Measurements from ENCODE around the gene STAC. TPM values are rescaled to one million over a fixed set of nuclear protein-coding genes. Genes with fewer than 3 reads are reported as not detected.
"Not testable (repeated sequence)": the region's sequence is repeated elsewhere in the genome, so short reads cannot be mapped to it uniquely, and the experiment has no call there.

Gene STAC
- total RNA-seq, 2 donors from 2014 or later: 2.7 to 6.5 TPM

DNA sequence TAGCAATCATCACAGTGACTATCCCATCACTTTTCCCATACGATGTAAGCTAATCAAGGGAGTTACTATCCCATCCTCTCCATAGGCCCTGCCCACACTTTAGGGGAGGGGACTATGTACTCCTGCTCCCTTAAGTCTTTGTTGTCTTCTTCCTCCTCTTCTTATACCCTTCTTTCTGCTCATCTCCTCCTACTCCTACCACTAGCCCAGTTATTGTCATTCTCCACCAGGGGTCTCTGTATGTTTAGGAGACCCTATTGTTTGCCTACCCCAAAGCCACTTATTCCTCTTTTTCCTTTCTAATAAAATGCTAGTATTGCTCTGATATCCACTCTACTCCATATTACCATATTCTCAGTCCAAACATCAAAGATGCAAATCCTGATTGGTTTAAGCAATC lies 27.8 kb downstream of the STAC start:
- DNase-seq (ENCODE audit: low spot score): no peak
- intact Hi-C loops (cut with DNase I): no loop called here

DNA sequence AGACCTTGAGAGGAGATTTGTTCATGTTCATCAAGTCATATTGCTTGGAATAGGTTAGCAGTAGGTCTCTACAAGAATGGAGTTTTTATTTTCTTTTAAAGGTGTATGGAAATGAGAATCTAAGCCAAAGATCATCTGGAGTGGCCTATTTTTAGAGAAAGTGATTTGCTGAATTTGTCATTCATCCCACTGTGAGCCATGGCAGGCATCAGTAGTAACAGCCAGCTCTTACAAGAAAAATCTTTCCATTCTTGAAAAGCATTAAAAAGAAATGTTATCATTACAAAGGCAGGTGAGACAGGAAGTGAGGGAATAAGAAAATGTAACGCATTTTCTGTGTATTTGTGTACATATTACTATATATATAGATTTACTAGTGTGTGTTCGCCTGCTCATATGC lies 29.6 kb downstream of the STAC start:
- intact Hi-C loops (cut with DNase I): no loop called here
- no peak for DNase-seq (ENCODE audit: low spot score)

DNA sequence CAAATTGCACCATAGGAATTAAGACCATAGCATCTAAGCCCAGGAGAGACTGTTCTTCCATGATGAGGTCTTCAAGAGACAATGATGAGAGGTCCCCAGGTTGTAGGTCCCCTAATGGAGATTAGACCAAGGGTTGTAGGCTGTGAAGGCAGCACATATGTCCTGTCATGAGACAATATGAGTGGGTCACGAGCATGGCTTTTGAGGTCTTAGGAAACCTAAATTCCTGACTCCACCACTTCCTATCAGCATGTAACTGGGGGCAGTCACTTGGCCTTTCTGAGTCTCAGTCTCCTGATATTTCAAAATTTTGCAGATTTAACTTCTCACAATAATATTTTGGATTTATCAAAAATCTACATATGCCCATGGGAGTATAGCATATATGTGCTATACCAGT lies 31.3 kb downstream of the STAC start:
- intact Hi-C loops (cut with DNase I): no loop called here
- DNase-seq (ENCODE audit: low spot score): no peak

DNA sequence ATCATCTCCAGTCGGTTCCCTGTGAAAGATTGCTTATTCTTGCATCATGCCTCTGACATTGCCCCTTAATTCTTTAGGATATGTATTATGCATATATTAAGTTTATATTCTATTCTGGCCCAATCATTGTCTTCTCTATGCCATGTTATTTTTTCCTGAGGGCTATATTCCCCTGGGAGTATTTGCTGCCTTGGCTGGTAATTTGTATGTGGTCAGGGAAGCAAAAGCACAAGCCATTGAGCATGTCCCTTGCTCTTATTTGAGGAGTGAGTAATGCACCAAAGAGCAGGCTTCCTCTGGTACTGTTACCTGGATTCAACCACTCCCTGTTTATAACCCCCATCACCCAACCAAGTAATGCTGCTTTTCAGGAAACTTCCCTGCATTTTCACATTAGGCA lies 36.3 kb downstream of the STAC start:
- intact Hi-C loops (cut with DNase I): no loop called here
- no peak for DNase-seq (ENCODE audit: low spot score)

DNA sequence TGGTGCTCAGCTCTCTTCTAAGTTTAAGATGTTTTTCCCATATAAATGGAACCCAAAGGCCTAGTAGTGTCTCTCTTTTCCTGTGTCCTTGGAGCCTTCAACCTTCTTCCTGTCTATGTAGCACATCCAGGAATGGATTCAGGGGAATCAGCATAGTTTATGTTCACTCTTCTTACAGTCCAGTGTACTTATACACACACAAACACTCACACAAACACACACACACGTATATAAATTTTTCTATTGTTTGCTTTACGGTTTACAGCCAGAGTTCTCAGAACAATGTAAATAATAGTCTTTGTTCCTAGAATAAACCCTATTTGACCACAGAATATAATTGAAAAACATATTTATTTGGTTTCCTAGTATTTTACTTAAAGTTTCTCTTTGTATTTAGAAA lies 36.9 kb downstream of the STAC start:
- no peak for DNase-seq (ENCODE audit: low spot score)
- intact Hi-C loops (cut with DNase I): no loop called here

DNA sequence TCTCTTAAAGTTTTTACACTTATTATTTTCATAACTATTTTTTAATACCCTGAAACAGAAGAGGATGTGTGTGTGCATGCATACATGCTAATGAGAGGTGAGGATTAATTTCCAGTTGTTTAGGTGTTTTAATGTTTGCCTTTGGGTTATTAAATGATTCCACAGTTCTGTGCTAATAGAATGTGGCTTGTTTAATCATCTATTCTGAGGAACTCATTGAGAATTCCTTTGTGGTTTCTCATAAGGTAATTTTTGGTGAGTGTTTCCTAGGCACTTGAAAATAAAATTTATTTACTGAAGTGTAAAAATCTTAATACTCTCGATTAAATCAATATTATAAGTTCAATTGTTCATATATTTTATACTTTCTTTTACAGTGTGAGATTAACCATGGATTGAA lies 38.0 kb downstream of the STAC start:
- no peak for DNase-seq (ENCODE audit: low spot score)
- intact Hi-C loops (cut with DNase I): no loop called here

DNA sequence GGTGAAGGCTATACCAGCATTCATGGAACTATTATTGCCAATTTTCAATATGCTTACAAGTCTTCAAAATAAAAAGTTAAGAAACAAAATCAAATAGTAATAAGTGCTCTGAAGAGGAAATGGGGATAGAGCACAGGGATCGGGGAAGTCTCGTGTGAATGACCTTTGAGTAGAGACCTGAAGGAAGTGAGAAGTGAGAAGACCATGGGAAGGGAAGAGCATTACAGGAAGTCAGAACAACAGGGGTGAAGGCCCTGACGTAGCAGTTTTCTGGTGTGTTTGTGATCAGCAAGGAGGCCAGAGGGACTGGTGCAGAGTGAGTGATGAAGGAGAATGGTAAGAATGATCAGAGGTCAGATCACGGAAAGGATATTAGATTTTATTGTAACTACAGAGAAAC lies 48.1 kb downstream of the STAC start:
- intact Hi-C loops (cut with DNase I): no loop called here
- DNase-seq (ENCODE audit: low spot score): no peak

DNA sequence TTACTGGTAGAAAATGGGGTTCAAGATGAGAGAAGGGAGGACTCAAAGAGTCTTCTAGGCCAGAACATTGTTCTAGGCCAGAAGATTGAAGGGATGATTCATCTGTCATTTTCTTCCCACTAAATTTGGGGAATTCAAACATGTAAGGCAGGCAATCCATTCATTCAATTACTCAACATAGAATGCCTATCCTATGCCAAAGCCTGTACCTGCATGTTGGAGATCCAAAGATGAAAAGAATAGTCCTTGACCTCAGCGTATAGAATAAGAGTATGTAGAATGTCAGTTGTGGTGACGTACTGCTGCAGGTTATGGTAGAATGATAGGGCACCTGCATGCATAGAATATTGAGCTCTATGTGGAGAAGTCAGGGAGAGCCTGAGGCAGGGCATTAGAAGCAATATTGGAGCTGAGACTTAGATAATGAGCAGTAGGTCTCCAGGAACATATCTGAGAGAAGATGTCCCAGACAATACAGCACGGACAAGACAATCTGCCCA lies 49.7 kb downstream of the STAC start:
- intact Hi-C loops (cut with DNase I): no loop called here

DNA sequence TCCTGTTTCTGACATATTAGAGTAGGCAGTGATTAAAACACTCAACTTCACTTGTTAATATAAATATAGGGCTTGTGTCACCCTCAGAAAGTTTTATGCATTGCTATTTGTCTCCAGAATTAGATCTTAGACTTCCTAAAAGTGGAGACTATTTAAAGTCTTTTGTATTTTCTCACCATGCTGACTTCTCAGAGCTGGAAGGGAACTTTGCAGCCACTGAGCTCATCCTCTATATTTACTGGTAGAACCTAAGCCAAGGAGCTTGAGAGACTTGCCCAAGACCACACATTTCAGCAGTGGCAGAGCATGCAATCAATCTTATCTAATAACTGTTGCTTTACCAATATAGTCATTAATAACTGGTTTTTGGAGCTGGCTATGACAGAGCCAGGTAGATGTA lies 53.2 kb downstream of the STAC start:
- no peak for DNase-seq (ENCODE audit: low spot score)
- intact Hi-C loops (cut with DNase I): no loop called here

More for the DNA sequence above, 49.7 kb downstream of the STAC start:
- DNase-seq (ENCODE audit: low spot score): no peak

DNA sequence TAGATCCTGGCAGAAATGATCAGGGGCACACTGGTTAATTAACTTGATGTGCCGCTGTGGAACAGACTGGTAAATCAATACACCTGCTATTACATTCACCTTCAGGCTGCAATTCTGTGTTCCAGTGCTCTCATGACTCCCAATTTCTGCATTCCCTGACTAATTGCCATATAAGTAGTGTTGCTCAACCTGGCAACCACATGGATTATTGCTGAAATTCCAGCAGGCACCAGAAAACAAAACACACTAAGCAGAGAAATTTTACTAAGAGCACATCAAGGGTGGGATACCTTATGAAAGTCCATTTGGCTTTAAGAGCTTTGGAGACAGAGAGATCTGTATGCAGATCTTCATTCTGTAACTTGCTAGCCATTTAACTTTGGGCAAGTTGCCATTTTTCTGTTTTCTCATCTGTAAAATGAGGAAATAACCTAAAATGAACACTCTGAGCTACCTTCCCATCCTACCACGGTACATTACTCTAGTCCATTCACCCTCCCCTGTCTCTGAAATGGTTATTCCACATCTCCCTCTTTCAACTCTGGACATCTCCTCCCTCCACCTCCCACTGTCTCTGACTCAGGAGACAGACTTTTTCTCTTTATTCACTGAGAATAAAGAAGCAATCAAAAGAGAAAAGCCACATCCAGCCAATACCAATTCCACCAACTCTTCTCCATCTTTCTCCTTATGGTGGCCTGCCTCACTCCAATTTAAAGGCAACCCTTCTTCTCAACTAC lies 54.6 kb downstream of the STAC start:
- intact Hi-C loops (cut with DNase I): no loop called here
- DNase-seq (ENCODE audit: low spot score): no peak

DNA sequence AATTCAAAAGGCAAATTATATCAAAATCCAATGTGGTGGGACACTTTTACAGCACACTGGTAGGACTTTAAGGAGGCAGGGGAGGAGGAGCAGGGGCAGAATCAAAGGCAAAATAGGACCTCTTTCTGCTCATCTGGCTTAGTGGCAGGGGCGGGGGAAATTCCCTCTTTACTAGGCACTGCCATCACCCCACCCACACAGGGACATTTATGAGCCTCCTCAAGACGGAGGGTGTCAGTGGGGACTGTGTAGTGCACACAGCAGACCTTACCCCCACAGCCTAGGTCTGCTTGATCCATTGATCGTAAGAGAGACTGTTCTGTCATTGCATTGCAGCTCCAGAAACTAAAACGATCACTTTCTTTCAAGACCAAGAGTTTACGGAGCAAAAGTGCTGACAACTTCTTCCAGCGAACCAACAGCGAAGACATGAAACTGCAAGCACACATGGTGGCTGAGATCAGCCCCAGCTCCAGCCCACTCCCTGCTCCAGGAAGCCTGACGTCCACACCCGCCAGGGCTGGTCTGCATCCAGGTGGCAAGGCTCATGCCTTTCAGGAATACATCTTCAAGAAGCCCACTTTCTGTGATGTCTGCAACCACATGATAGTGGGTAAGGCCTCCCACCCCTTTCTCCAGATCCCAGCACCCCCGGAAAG lies 62.9 kb downstream of the STAC start:
- DNase-seq (ENCODE audit: low spot score): no peak
- intact Hi-C loops (cut with DNase I): no loop called here

DNA sequence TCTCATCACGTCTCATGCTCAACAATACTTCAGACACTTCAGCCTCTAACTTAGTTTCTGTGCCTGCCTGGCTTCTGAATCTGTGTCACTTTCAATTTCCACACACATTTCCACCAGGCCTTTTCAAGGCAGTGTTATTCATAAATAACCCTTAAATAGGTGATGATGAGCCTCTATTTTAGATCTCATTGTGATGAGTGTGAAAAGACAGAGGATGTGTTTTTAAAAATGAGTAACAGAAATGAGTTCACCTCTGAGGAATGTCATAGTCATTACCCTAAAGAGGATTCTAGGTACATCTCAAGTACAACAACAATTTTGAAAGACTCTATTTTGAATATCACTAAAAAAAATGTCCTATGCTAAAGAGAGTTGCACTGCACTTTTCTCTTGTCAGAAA lies 64.6 kb downstream of the STAC start:
- DNase-seq (ENCODE audit: low spot score): no peak
- intact Hi-C loops (cut with DNase I): no loop called here

DNA sequence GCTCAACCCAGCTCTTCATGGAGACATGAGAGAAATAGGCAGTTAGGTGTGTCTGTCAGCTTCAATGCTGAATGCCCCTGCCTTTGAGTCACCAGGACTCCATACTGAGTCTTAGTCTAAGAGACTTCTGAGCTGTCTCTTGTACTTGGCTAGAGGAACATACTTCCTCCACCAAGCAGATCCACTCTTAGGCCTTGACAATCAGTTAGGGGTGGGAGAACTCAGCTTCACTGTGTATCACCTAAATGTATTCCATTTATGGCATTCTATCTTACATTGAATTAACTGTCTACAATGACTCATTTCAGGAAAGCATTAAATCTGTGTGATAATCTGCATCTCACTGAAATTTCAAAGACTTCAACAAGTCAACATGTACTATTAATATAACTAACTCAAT lies 66.0 kb downstream of the STAC start:
- no peak for DNase-seq (ENCODE audit: low spot score)
- intact Hi-C loops (cut with DNase I): no loop called here

DNA sequence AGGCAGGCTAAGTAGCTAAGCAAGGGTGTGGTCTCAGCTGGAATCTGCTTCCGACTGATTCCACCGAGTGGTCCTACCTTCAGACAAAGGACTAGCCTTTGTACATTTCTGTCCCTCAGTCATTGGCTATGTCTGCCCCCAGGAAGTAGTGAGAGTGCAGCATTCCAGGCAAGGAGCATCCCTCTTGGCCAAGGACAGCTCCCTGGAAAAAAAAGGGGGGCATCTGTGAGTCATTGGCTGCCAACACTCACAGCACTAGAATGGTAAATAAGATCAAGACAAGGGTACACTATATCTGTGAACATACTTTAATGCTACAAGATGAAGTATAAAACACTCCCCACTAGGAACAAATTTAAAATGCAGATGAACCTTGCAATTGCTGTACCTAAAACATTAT lies 66.8 kb downstream of the STAC start:
- intact Hi-C loops (cut with DNase I): no loop called here
- DNase-seq (ENCODE audit: low spot score): no peak

DNA sequence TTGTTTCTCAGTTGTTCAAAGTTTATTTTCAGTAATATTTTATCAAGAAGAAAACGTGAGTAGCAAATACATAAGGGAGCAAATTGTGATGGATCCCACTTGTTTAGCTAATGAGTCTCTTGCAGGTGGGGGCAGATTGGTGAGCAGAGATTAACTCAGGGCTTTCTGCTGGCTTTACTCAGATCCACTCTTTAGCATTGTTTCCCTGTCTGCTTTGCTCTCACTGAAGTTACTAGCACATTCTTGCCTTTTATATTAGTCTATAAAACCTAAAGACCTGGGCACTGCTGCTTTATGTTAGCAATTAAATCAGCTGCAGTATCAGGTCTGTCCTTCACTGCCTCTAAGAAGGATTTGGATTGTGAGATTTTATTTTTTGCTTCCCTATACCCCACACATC lies 71.5 kb downstream of the STAC start:
- no peak for DNase-seq (ENCODE audit: low spot score)
- intact Hi-C loops (cut with DNase I): no loop called here

DNA sequence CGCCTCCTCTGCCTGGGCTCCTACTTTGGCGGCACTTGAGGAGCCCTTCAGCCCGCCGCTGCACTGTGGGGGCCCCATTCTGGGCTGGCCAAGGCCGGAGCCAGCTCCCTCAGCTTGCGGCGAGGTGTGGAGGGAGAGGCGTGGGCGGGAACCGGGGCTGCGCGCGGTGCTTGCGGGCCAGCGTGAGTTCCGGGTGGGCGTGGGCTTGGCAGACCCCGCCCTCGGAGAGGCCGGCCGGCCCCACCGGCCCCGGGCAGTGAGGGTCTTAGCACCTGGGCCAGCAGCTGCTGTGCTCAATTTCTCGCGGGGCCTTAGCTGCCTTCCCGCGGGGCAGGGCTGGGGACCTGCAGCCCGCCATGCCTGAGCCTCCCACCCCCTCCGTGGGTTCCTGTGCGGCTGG lies 72.9 kb downstream of the STAC start:
- DNase-seq (ENCODE audit: low spot score); intact Hi-C loops (cut with DNase I): not testable (repeated sequence)

DNA sequence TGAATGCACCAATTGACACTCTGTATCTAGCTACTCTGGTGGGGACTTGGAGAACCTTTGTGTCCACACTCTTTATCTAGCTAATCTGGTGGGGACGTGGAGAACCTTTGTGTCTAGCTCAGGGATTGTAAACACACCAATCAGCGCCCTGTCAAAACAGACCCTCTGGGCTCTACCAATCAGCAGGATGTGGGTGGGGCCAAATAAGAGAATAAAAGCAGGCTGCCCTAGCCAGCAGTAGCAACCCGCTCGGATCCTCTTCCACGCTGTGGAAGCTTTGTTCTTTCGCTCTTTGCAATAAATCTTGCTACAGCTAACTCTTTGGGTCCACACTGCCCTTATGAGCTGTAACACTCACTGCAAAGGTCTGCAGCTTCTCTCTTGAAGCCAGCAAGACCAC lies 73.6 kb downstream of the STAC start:
- intact Hi-C loops (cut with DNase I); DNase-seq (ENCODE audit: low spot score): not testable (repeated sequence)

DNA sequence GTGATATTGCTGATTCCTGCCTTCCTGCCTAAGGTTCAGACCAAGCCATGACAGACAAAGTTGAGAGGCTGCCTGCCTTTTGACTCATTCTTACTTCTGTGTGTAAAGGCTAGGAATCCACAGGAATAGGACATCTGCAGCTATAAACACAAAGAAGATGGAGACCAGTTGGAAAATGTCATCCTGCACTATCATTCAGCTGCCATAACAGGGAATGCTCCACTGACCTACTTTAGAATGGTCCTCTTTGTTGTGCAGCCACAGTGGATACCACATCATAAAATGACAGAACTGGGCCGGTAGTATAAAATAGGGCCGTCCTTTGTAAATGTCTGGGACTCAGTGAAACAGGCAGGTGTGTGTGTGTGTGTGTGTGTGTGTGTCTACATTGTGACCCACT lies 75.1 kb downstream of the STAC start:
- DNase-seq (ENCODE audit: low spot score): no peak
- intact Hi-C loops (cut with DNase I): loop anchor here in 1 of 2 donors (5.0 kb wide), 1 partner anchor 1508 kb away; no protein-coding TSS in a partner anchor

DNA sequence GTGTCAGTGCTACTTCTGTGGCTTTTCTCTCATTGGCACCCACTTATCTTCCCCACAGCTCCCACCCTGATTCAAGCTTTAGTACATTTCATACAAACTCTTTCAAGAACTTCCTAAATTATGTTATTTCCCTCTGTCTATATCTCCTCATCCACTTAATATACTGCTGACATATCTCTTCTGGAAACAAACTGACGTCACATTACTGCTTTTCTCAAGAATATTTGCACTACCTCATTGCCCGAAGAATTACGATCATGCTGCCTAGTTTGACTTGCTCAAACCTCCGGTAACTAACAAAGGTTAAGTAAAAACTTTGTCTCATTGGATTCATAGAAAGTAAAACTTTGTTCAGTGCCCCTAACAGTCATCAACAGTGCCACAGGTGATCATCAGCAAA lies 76.5 kb downstream of the STAC start:
- no peak for DNase-seq (ENCODE audit: low spot score)
- intact Hi-C loops (cut with DNase I): loop anchor here in 1 of 2 donors (5.0 kb wide), 1 partner anchor 1509 kb away; no protein-coding TSS in a partner anchor

DNA sequence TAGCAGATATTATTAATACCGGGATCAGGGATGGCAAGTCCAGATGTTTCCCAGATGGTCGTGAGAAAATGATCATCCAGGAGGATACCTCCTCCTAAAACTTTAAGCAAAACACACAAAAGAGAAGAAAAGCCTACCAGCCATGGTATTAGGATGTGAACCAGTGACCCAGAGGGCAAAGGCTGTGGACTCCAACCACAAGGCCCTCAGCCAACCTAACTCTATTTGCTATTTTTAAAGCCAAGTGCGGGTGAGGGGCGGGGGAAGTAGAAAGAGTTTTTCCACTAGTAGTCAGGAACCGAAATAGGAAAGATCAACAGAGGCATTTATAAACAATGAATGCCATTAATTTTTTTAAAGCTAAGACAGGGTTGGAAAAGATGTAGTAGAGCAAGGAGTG lies 77.4 kb downstream of the STAC start:
- intact Hi-C loops (cut with DNase I): loop anchor here in 1 of 2 donors (5.0 kb wide), 1 partner anchor 1510 kb away; no protein-coding TSS in a partner anchor
- DNase-seq (ENCODE audit: low spot score): no peak

DNA sequence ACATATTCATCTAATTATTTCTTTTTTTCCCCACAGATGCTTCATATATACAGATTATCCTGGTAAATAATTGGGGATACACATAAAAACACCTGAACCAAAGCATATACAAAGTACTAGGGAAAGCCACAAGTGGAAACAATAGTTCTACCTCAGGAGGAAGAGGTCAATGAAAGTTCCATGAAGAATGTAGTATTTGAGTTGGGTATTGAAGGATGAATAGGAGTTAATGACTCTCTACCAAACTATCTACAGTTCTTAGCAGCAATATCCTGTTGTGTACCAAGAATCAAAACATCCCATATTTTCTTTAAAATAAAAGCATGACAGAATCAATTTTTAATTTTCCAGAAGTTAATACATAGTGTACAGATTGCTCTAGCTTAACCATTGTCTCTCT lies 78.9 kb downstream of the STAC start:
- intact Hi-C loops (cut with DNase I): loop anchor here in 1 of 2 donors (5.0 kb wide), 1 partner anchor 1512 kb away; no protein-coding TSS in a partner anchor
- DNase-seq (ENCODE audit: low spot score): no peak
